Femur (tissue), 1 donor: ENCODE results near the gene ACOX1.
"Not testable (repeated sequence)": the region's sequence is repeated elsewhere in the genome, so short reads cannot be mapped to it uniquely, and the experiment has no call there.

Source experiments
- DNase-seq: peaks from one replicate; pipeline ENCODE4 v3.0.0-alpha.2; 2017

ACOX1 gene

GRCh38 chr17:75980188-75981018 is 1.4 kb upstream of the ACOX1 start:
- no peak for DNase-seq

- no peak for DNase-seq
Observed at GRCh38 chr17:75979705-75980187, 780 bp upstream of the ACOX1 start.

- no peak for DNase-seq
Observed at GRCh38 chr17:75976175-75976848, 2.7 kb downstream of the ACOX1 start.

GRCh38 chr17:75975757-75976174 is 3.2 kb downstream of the ACOX1 start:
- DNase-seq, result no peak

- not testable (repeated sequence) for DNase-seq
Observed at GRCh38 chr17:75975187-75975586, 3.8 kb downstream of the ACOX1 start.

GRCh38 chr17:75970626-75971025 is 8.3 kb downstream of the ACOX1 start:
- no peak for DNase-seq

- DNase-seq, result no peak
Observed at GRCh38 chr17:75970011-75970523, 8.9 kb downstream of the ACOX1 start.

GRCh38 chr17:75969044-75969443 is 9.9 kb downstream of the ACOX1 start:
- not testable (repeated sequence) for DNase-seq

GRCh38 chr17:75965468-75965867 is 13.5 kb downstream of the ACOX1 start:
- DNase-seq, result no peak

GRCh38 chr17:75959839-75960511 is 19.0 kb downstream of the ACOX1 start:
- no peak for DNase-seq

GRCh38 chr17:75959051-75959838 is 19.7 kb downstream of the ACOX1 start:
- no peak for DNase-seq

GRCh38 chr17:75950855-75951554 is 28.0 kb downstream of the ACOX1 start:
- DNase-seq, result peak; percentile 53

- DNase-seq, result no peak
Observed at GRCh38 chr17:75950421-75950820, 28.5 kb downstream of the ACOX1 start.

- DNase-seq, result no peak
Observed at GRCh38 chr17:75945211-75945610, 33.8 kb downstream of the ACOX1 start.

- no peak for DNase-seq
Observed at GRCh38 chr17:75943491-75943890, 35.5 kb downstream of the ACOX1 start.

GRCh38 chr17:75942473-75942872 is 36.5 kb downstream of the ACOX1 start:
- DNase-seq, result no peak

GRCh38 chr17:75941442-75941819 is 37.5 kb downstream of the ACOX1 start:
- DNase-seq, result no peak

- DNase-seq, result peak; percentile 96
Observed at GRCh38 chr17:75940727-75941441, 38.1 kb downstream of the ACOX1 start, which contains the start of gene FBF1. TSS of gene FBF1 (minus strand) at chr17:75941042. CDS start at chr17:75938149, 2,893 bp downstream.

GRCh38 chr17:75937652-75938051 is 41.3 kb downstream of the ACOX1 start:
- DNase-seq, result no peak

- DNase-seq, result no peak
Observed at GRCh38 chr17:75933808-75934207, 45.2 kb downstream of the ACOX1 start.

- no peak for DNase-seq
Observed at GRCh38 chr17:75932852-75933251, 46.1 kb downstream of the ACOX1 start.
